ENCODE measurements around the gene TNNT1.

The TNNT1 gene

GRCh38 chr19:55106591-55106990, 42.4 kb downstream of the TNNT1 start:
- no peak for DNase-seq

- no peak for DNase-seq
Observed at GRCh38 chr19:55105237-55105636, 43.8 kb downstream of the TNNT1 start.

GRCh38 chr19:55103190-55103589, 45.8 kb downstream of the TNNT1 start:
- no peak for DNase-seq

- no peak for DNase-seq
Observed at GRCh38 chr19:55101261-55101660, 47.7 kb downstream of the TNNT1 start.

- no peak for DNase-seq
Observed at GRCh38 chr19:55099557-55100506, 49.2 kb downstream of the TNNT1 start.

- DNase-seq: no peak
Observed at GRCh38 chr19:55098716-55099556, 50.1 kb downstream of the TNNT1 start.

- DNase-seq: no peak
Observed at GRCh38 chr19:55097864-55098715, 50.9 kb downstream of the TNNT1 start.

- no peak for DNase-seq
Observed at GRCh38 chr19:55096061-55096701, 52.8 kb downstream of the TNNT1 start.

GRCh38 chr19:55095260-55096060, 53.5 kb downstream of the TNNT1 start:
- no peak for DNase-seq

- no peak for DNase-seq
Observed at GRCh38 chr19:55094456-55095259, 54.3 kb downstream of the TNNT1 start.

- DNase-seq: no peak
Observed at GRCh38 chr19:55092423-55093318, 56.3 kb downstream of the TNNT1 start.

GRCh38 chr19:55091955-55092354, 57.1 kb downstream of the TNNT1 start:
- DNase-seq: no peak

GRCh38 chr19:55091126-55091910, 57.7 kb downstream of the TNNT1 start:
- no peak for DNase-seq

- DNase-seq: no peak
Observed at GRCh38 chr19:55090564-55090963, 58.4 kb downstream of the TNNT1 start.

GRCh38 chr19:55089342-55089944, 59.6 kb downstream of the TNNT1 start:
- no peak for DNase-seq

GRCh38 chr19:55088543-55089341, 60.3 kb downstream of the TNNT1 start:
- peak; percentile 59 for DNase-seq

- DNase-seq: no peak
Observed at GRCh38 chr19:55088021-55088451, 61.0 kb downstream of the TNNT1 start.

Measured in activated CD4-positive, alpha-beta T cell treated with anti-CD3 and anti-CD28 coated beads for 1 hour (primary cell).